Measurements from ENCODE around the gene PRRT1. TPM values are rescaled to one million over a fixed set of nuclear protein-coding genes. Genes with fewer than 3 reads are reported as not detected.

Gene PRRT1
- polyA plus RNA-seq, 1 donor (not counting 4 experiments of a cell fraction or from before 2014, with no cell fraction given) = 0.09 TPM

DNA sequence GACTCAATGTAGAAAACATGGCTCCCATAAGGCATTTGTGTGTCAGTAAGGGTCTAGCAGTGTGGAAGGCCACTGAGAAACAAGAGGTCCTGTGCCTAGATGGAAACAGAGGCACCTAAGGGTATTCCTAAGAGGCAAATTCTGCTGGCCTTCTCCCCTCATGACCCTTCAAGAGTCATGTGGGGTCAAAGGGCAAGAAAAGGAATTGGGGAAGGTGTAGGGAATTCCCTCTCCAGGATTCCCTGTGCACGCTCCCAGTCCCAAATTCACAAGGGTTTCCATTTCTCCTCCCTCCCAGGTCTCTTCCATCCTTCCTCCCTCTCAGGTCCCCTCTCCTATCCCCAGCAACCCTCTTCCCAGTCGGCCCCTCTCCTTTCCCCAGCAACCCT lies 23.6 kb upstream of the PRRT1 start:
- no peaks in the 10 kb centered on the region for H3K27me3 ChIP-seq (ENCODE audit: control insufficient read depth, extremely low read depth, insufficient read depth, low read length)
- H4K20me1 ChIP-seq (ENCODE audit: control insufficient read depth, extremely low read depth, insufficient read depth, low read length) = no peaks in the 10 kb centered on the region
- dilution Hi-C loops (cut with MboI; ENCODE audit: extremely low pct_ligation_motif_present, low sequenced_read_pairs) = no loop called here
- peaks cover 30% of the 10 kb centered on the region for H3K79me2 ChIP-seq (ENCODE audit: control insufficient read depth, insufficient read depth, low read length)
- TF ChIP-seq, protein P1, sequence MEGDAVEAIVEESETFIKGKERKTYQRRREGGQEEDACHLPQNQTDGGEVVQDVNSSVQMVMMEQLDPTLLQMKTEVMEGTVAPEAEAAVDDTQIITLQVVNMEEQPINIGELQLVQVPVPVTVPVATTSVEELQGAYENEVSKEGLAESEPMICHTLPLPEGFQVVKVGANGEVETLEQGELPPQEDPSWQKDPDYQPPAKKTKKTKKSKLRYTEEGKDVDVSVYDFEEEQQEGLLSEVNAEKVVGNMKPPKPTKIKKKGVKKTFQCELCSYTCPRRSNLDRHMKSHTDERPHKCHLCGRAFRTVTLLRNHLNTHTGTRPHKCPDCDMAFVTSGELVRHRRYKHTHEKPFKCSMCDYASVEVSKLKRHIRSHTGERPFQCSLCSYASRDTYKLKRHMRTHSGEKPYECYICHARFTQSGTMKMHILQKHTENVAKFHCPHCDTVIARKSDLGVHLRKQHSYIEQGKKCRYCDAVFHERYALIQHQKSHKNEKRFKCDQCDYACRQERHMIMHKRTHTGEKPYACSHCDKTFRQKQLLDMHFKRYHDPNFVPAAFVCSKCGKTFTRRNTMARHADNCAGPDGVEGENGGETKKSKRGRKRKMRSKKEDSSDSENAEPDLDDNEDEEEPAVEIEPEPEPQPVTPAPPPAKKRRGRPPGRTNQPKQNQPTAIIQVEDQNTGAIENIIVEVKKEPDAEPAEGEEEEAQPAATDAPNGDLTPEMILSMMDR (optimal IDR thresholded peaks at IDR 0.05 in 1 of 3, IDR thresholded peaks at IDR 0.05 in 1 of 3, conservative IDR thresholded peaks at IDR 0.05 in 1 of 3; ENCODE audit: extremely low read depth in 1 of 3, insufficient read depth in 2 of 3, low read length in 3 of 3) = no peak
- no peak for TF ChIP-seq EZH2 (IDR thresholded peaks at IDR 0.05; ENCODE audit: low read length)
- H3K4me3 ChIP-seq (ENCODE audit: control insufficient read depth in 2 of 3, extremely low read depth in 1 of 3, insufficient read depth in 2 of 3, low read depth in 1 of 3, low read length in 3 of 3) = peak overlapping the region; percentile 76 to 87 (median 86)
- peaks cover 3 to 9% of the 10 kb centered on the region in 2 experiments for H3K36me3 ChIP-seq (ENCODE audit: control insufficient read depth in 2 of 2, extremely low read depth in 1 of 2, insufficient read depth in 2 of 2, low read length in 2 of 2)
- peak overlapping the region; percentile 96 for H3K4me2 ChIP-seq (ENCODE audit: control insufficient read depth, extremely low read depth, insufficient read depth, low read depth, low read length)
- no peak for DNase-seq (ENCODE audit: low read depth, low spot score)
- no peak overlapping the region for H2AFZ ChIP-seq (ENCODE audit: control insufficient read depth, low read length)
- no peaks in the 10 kb centered on the region for H3K9me1 ChIP-seq (ENCODE audit: control insufficient read depth, extremely low read depth, insufficient read depth, low read length)
- FAIRE-seq = no peak
- H3K27ac ChIP-seq (ENCODE audit: control insufficient read depth, insufficient read depth, low read length) = peak overlapping the region; percentile 51
- no peaks in the 10 kb centered on the region for H3K9me3 ChIP-seq (ENCODE audit: control insufficient read depth, low read depth, low read length)
- peaks cover 48% of the 10 kb centered on the region for H3K4me1 ChIP-seq (ENCODE audit: control insufficient read depth, extremely low read depth, insufficient read depth, low read length)
- H3K9ac ChIP-seq (ENCODE audit: control insufficient read depth, extremely low read depth, insufficient read depth, low read length) = peak overlapping the region; percentile 90

- Histone ChIP-seq H3K9ac (ENCODE audit: control insufficient read depth, extremely low read depth, insufficient read depth, low read length) (no peak overlapping the region), H3K4me2 (ENCODE audit: control insufficient read depth, extremely low read depth, insufficient read depth, low read depth, low read length) (peak overlapping the region; percentile 96), H4K20me1 (ENCODE audit: control insufficient read depth, extremely low read depth, insufficient read depth, low read length) (no peaks in the 10 kb centered on the region), H3K27me3 (ENCODE audit: control insufficient read depth, extremely low read depth, insufficient read depth, low read length) (no peaks in the 10 kb centered on the region), H3K4me1 (ENCODE audit: control insufficient read depth, extremely low read depth, insufficient read depth, low read length) (peaks cover 48% of the 10 kb centered on the region), H3K36me3 (ENCODE audit: control insufficient read depth in 2 of 2, extremely low read depth in 1 of 2, insufficient read depth in 2 of 2, low read length in 2 of 2) (peaks cover 10 to 14% of the 10 kb centered on the region in 2 experiments), H3K9me1 (ENCODE audit: control insufficient read depth, extremely low read depth, insufficient read depth, low read length) (no peaks in the 10 kb centered on the region), H3K4me3 (ENCODE audit: control insufficient read depth in 2 of 3, extremely low read depth in 1 of 3, insufficient read depth in 2 of 3, low read depth in 1 of 3, low read length in 3 of 3) (no peak overlapping the region), H3K27ac (ENCODE audit: control insufficient read depth, insufficient read depth, low read length) (no peak overlapping the region), H3K9me3 (ENCODE audit: control insufficient read depth, low read depth, low read length) (no peaks in the 10 kb centered on the region), H3K79me2 (ENCODE audit: control insufficient read depth, insufficient read depth, low read length) (peaks cover 30% of the 10 kb centered on the region), H2AFZ (ENCODE audit: control insufficient read depth, low read length) (no peak overlapping the region)
- dilution Hi-C loops (cut with MboI; ENCODE audit: extremely low pct_ligation_motif_present, low sequenced_read_pairs) = no loop called here
- DNase-seq (ENCODE audit: low read depth, low spot score) (no peak), FAIRE-seq (no peak)
- TF ChIP-seq, protein P1 (optimal IDR thresholded peaks at IDR 0.05 in 1 of 3, IDR thresholded peaks at IDR 0.05 in 1 of 3, conservative IDR thresholded peaks at IDR 0.05 in 1 of 3; ENCODE audit: extremely low read depth in 1 of 3, insufficient read depth in 2 of 3, low read length in 3 of 3) = no peak
- no peak for TF ChIP-seq EZH2 (IDR thresholded peaks at IDR 0.05; ENCODE audit: low read length)
Measured at GRCh38 chr6:32174416-32174815, 22.7 kb upstream of the PRRT1 start.
